NCI-H748 treated with DMSO at 0.1 percent for 48 hours (cell line): ENCODE measurements around the gene DOLPP1.

ENCODE experiments used
- DNase-seq: peaks from one replicate; lab custom pipeline; 2025; lab: John Stamatoyannopoulos, UW

DOLPP1 gene

GRCh38 chr9:129094387-129095169, 13.7 kb downstream of the DOLPP1 start:
- no peak for DNase-seq

- DNase-seq = no peak
These were observed 14.3 kb downstream of the DOLPP1 start for GRCh38 chr9:129095170-129095667.

DNA sequence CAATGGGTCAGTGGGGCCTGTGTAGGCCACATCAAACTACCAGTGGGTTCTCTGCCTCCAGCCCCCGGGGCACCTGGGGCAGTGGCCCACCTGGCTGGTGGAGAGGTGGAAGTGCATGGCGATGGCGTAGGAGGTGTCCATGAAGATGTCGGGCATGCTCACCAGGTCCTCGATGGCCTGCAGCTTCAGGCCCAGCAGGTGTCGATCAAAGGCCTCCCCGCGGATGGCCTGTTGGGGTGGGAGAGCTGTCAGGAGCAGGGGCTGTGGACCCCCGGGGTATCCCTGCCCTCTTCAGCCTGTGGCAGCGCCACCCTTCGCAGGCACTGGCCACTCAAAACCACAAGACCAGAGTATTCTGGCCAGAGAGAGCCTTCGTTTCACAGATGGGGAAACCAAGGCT, 15.0 kb downstream of the DOLPP1 start:
- DNase-seq = no peak

GRCh38 chr9:129097671-129098306, 16.9 kb downstream of the DOLPP1 start:
- DNase-seq = no peak

- no peak for DNase-seq
These were observed 17.4 kb downstream of the DOLPP1 start for GRCh38 chr9:129098328-129098727.

DNA sequence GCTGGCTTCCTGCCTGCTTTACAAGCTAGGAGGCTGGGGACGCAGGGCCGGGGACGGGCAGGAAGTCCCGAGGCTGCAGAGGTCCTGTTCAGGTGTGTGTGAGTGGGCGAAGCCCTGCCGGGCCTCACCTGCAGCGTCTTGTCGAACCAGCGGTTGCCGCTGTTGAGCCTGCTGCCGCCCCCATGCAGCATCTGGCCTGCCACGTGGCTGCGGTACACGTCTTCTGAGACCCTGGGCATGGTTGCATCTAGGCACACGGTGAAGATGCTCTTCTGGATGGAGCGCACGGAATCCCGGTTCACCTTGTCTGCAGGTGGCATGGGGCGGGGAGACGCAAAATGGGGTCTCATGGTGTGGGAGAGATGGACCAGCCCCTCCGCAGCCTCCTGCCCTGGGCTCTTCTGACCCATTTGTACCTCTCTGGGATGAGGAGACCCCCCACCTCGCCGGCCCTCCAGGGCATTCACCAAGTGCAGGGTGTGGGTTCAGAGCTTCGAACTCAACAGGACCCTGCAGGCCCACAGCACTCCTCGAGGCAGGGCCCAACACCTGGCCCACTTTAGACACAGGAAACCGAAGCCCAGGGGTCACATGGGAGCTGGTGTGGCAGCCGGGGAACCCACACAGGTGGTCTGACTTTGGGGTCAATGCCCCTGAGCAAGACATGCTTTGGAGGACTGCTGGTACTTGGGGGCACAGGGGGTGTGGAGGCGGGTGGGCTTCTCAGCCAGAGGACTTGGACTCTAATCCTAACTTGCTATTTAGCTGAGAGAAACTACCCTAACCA, 19.7 kb downstream of the DOLPP1 start:
- DNase-seq = no peak

- no peak for DNase-seq
These were observed 20.4 kb downstream of the DOLPP1 start for GRCh38 chr9:129101279-129101678.

DNA sequence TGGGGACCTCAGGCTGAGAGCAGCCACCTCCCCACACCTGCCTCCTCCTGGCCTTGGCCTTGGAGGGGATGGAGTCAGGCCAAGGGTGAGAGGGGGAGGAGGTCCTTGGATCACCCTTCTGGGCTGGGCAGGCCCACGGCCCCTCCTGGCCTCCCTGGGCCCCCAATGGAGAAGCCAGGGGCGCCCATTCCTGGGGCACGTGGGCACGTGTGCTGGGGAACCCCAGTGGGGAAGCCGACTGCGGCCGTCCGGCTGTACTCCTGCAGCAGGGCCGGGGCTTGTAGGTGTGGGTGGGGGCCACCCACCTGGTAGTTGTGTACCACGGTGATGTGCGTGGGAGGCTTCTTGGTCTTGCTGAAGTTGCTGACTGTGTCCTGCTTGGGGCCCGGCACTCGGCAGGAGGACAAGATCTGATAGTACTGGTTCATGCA, 21.2 kb downstream of the DOLPP1 start:
- DNase-seq = no peak

DNA sequence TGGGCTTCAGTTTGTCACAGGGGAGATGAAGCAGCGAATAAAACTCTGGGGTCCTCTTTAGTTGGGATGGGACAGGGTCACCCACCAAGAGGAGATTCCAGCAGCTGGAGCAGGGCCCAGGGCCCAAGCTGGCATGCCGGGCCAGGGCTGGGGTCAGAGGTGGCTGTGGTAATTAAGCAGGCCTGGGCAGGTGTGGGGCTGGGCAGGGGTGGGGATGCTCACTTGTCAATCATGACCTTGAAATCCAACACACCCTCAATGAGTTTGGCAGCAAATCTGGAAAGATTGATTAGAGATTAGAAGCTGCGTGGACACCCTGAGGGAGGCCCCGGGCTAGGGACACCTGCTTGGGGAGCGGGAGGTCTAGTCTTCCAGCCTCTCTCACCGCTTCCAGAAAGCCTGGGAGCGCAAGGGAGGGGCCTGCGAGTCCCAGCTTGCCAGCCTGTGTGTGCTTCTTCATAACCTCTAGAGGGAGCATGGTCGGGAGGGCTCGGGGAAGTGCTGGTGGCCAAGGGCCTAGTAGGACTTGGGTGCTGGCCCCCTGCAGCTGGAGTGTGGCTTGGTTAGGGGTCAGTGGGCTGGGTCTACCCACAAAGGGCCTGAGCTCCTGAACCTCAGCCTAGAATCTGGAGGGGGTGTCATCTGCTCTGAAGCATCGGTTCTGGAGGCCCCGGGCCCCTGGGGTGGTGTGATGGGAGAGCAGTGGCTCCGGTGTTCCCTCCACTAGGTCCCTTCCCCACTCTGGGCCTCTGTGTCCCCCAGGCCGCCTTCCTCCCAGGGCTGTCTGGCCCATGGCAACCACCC, 22.1 kb downstream of the DOLPP1 start:
- DNase-seq = peak; percentile 25

DNA sequence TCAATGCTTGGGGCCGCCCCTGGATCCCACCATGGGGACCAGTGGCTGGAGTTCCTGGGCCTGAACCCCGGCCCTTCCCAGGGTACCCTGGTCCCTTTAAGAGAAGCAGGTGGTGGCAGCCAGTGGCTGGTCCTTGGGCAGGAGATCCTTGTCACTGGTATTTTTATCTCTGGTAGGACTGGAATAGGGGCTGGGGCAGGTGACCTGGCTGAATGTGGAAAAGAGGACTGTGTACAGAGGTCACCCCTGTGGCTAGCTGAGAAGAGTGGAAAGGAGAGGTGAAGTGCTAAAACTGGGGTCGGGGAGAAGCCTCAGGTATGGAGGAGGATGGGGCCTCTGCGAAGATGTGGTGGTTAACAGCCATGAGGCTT, 22.7 kb downstream of the DOLPP1 start:
- no peak for DNase-seq

GRCh38 chr9:129104051-129104450, 23.1 kb downstream of the DOLPP1 start:
- no peak for DNase-seq

- no peak for DNase-seq
These were observed 25.2 kb downstream of the DOLPP1 start for GRCh38 chr9:129105857-129106694.

DNA sequence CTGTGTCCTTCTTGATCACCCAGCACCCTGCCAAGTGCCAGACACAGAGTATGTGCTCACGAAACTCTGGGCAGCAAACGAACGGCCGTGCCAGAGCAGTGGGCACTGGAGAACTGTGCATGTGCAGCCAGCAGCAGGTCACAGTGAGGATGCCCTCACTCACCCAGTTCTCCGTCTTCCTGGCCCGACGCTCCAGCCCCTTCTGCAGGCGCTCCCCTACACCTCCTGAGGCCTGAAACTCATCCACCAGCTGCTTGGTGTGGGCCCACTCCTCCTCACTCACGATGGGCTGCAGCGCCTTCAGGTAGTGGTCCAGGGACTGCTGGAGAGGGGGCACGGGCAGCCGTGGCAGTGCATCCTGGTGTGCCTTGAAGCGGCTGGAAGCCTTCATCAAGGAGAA, 26.7 kb downstream of the DOLPP1 start:
- DNase-seq = no peak

DNA sequence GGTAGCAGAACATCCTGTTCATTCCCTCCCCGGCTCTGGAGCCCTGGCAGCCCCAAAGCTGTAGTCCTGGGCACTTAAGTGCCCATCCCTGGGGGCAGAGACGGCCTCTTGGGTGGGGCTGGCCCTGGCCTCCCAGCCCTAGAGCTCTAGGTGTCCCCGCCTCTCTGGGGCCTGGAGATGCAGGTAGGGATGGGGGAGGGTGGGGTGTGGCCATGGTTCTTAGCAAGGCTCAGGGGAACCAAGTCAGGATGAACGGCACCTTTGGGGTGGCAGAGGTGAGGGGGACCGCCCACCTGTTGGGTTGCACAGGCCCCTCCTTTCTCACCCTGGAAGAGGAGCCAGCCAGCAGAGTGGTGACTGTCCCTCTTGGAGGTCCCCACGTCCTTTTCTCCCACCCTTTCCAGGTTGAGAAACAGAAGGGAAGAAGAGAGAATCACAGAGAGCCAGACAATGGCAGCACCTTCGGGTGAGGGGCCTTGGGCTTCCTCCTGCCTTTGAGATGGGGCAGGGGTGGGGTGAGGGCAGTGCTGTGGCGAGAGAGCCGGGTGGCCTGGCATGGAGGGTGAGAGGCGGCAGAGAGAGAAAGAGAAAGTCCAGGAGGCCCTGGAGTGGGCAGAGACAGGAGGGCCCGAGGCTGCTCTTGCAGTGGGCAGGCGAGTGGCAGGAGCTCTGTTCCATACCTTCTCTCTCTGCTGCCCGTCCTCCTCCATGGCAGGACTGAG, 27.3 kb downstream of the DOLPP1 start:
- DNase-seq = no peak

- no peak for DNase-seq
These were observed 28.1 kb downstream of the DOLPP1 start for GRCh38 chr9:129108805-129109536.

GRCh38 chr9:129109537-129109903, 28.6 kb downstream of the DOLPP1 start:
- no peak for DNase-seq

GRCh38 chr9:129109952-129110739, 29.2 kb downstream of the DOLPP1 start:
- no peak for DNase-seq

- DNase-seq = peak; percentile 78
These were observed 30.0 kb downstream of the DOLPP1 start, which contains the start of the genes CRAT and PTPA for GRCh38 chr9:129110740-129111527. Gene CRAT, minus strand, starts transcription at chr9:129110793. Its CDS starts 284 bp downstream, at chr9:129110509. Gene PTPA, plus strand, starts transcription at chr9:129111415. Its CDS starts 186 bp downstream, at chr9:129111601.
